GOT3 (cell line): ENCODE results near the gene NRP1.
"Not testable (repeated sequence)": the region's sequence is repeated elsewhere in the genome, so short reads cannot be mapped to it uniquely, and the experiment has no call there.

Experiments used
- DNase-seq: peaks from one replicate; lab custom pipeline; 2025; ENCODE audit warnings: mixed read lengths; lab: John Stamatoyannopoulos, UW

NRP1 gene

GRCh38 chr10:33237736-33238624 lies 96.5 kb downstream of the NRP1 start:
- DNase-seq: no peak

GRCh38 chr10:33236916-33237315 lies 97.6 kb downstream of the NRP1 start:
- DNase-seq: no peak

- DNase-seq: no peak
These were observed 98.5 kb downstream of the NRP1 start for GRCh38 chr10:33235951-33236350.

- DNase-seq: no peak
These were observed 99.1 kb downstream of the NRP1 start for GRCh38 chr10:33235251-33235884.

- no peak for DNase-seq
These were observed 99.6 kb downstream of the NRP1 start for GRCh38 chr10:33234831-33235237.

DNA sequence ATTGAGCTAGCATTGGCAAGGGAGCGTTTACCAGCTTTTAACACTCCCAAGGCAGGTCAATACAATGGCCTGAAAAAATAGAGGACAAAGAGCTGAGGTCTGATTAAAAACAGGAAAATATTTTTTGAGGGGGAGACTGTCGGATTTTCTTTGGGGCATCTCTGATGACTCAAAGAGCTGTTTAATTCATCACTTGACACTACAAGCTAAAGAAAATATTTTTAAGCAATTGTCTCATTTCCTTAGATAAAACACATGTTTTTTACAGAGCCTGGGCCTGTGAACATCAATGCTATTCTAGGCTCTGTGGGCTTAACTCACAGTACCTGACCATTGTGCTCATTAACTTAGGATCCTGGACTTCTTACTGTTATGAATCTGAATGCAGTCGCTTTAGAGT lies 100.8 kb downstream of the NRP1 start:
- no peak for DNase-seq

DNA sequence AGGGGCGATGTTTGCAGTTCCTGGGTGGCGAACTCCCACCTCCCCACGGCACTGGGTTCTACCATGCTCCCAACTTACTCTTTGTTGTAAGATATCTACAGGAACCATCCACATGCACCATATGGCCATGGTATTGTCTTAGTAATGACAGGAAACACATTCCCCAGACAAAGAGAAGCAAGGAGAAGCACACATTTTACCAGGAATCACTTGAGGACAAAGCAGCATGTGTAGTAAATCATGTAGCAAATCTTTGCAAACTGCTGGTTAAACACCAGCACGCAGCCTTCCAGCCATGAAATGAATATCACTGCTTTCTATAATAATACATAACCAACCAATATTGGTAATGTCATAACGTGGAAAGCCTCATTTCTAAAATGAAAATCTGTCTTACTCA lies 101.2 kb downstream of the NRP1 start:
- no peak for DNase-seq

GRCh38 chr10:33231621-33232350 lies 102.7 kb downstream of the NRP1 start:
- no peak for DNase-seq

GRCh38 chr10:33229949-33230267 lies 104.6 kb downstream of the NRP1 start:
- DNase-seq: no peak

DNA sequence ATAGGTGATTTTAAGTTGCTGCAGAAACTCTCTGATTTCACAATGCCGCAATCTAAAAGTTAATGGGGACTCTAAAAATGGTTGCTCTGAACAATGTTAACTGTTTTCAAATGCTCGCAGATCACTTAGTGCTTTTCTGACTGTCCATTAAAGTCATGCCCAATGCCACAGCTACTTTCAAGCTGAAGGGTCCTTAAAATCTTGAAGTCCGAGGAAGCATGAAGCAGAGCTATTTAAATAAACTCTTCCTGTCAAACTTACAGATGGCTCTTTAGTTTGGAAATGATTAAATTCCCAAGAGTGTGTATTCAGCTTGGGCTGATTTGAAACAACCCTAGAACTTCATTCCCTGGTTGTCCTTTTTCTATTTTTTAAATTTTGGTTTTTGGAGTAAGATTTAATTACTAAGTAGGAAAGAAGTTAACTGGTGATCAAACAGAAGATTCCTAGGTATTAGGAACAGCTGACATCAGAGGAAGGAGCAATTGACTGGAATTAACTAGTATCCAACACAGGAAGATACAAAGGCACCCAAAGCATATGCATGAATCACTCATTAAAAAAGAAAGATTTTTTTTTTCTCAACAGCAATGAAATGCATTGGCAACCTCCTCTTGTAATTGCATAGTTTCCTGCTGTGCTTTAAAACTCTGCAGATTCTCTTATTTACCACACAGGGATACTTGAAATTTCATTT lies 105.1 kb downstream of the NRP1 start:
- no peak for DNase-seq

GRCh38 chr10:33228426-33228825 lies 106.0 kb downstream of the NRP1 start:
- no peak for DNase-seq

DNA sequence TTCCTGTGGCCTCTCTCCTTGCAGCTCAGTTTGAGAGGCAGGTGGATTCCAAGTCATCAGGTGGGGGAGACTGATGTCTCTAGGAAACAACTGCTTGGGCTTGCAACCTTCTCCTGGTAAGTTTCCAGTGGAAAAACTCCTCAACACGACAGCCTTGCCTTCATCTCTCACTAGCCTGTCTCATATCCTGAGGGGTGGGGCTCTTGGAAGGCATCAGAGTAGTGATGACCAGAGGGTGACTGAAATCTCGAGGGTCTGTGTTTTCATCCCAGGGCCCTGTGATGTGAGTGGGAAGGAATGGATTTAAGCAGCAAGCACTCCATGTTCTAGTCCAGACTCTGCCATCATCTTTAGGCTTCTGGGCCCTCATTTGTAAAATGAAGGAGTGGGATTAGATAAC lies 107.0 kb downstream of the NRP1 start:
- DNase-seq: no peak

GRCh38 chr10:33224251-33224965 lies 110.1 kb downstream of the NRP1 start:
- DNase-seq: no peak

- DNase-seq: no peak
These were observed 111.0 kb downstream of the NRP1 start for GRCh38 chr10:33223326-33224000.

DNA sequence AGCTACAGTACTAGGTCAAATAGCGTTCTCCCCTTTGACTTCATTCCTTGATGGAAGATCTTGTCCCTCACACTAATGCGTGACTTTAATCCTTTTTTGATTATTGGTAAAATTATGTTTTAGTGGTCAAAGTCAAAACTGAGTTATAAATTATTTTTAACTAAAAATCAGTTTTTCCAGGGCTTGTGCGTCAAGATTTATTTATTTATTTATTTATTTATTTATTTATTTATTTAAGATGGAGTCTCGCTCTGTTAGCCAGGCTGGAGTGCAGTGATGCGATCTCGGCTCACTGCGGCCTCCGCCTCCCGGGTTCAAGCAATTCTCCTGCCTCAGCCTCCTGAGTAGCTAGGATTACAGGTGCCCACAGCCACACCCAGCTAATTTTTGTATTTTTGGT lies 112.2 kb downstream of the NRP1 start:
- not testable (repeated sequence) for DNase-seq

- no peak for DNase-seq
These were observed 116.6 kb downstream of the NRP1 start for GRCh38 chr10:33217854-33218253.

GRCh38 chr10:33216661-33217427 lies 117.6 kb downstream of the NRP1 start:
- DNase-seq: no peak

GRCh38 chr10:33215635-33216034 lies 118.8 kb downstream of the NRP1 start:
- no peak for DNase-seq

DNA sequence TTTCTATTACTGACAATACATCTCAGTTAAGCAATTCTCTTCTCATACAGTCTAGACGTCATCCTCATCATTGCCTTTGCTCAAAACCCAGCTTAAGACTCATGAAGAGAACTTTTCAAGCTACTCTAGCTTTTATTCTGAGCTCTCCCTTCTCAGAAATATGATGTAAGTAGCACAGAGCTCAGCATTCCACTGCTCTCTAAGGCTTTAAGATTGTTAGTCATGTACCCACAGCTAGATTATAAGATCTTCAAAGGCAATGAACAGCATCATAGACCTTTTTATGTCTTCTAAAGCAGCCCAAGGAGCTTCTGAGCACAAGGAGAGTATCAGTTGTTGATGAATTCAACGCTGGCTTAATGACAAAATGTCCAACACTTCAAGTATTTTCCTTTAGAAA lies 119.3 kb downstream of the NRP1 start:
- DNase-seq: no peak

GRCh38 chr10:33214174-33214573 lies 120.3 kb downstream of the NRP1 start:
- DNase-seq: no peak
